Fibroblast of villous mesenchyme (primary cell): ENCODE data around the gene PRDM16. TPM values are rescaled to one million over a fixed set of nuclear protein-coding genes. Genes with fewer than 3 reads are reported as not detected.

Experiments
- DNase-seq: peaks from one replicate; pipeline ENCODE4 v3.0.0-alpha.2; 2010; ENCODE audit warnings: low read depth
- H3K4me3 ChIP-seq: 2 replicates; pipeline ENCODE4 v1.5.1; 2011; ENCODE audit warnings: low read depth, mild to moderate bottlenecking, low read length
- total RNA-seq: library from RNA; depleted of rRNA; stranded (reverse); fragments of >200 nt; gene quantifications from 2 replicates; pipeline ENCODE4 v1.2.3, GENCODE V29; 2012
- TF ChIP-seq, protein P1 (sequence below): IDR thresholded peaks from 2 replicates; pipeline ENCODE4 v1.5.1; 2012; ENCODE audit warnings: low read depth, mild to moderate bottlenecking, low read length; ENCODE audit not compliant: insufficient read depth

The PRDM16 gene
- total RNA-seq, 1 donor: 1.7 TPM

GRCh38 chr1:3440711-3441409, 371.9 kb downstream of the PRDM16 start:
- DNase-seq: no peak
- H3K4me3 ChIP-seq: no peak overlapping the region
- TF ChIP-seq, protein P1, sequence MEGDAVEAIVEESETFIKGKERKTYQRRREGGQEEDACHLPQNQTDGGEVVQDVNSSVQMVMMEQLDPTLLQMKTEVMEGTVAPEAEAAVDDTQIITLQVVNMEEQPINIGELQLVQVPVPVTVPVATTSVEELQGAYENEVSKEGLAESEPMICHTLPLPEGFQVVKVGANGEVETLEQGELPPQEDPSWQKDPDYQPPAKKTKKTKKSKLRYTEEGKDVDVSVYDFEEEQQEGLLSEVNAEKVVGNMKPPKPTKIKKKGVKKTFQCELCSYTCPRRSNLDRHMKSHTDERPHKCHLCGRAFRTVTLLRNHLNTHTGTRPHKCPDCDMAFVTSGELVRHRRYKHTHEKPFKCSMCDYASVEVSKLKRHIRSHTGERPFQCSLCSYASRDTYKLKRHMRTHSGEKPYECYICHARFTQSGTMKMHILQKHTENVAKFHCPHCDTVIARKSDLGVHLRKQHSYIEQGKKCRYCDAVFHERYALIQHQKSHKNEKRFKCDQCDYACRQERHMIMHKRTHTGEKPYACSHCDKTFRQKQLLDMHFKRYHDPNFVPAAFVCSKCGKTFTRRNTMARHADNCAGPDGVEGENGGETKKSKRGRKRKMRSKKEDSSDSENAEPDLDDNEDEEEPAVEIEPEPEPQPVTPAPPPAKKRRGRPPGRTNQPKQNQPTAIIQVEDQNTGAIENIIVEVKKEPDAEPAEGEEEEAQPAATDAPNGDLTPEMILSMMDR: no peak

DNA sequence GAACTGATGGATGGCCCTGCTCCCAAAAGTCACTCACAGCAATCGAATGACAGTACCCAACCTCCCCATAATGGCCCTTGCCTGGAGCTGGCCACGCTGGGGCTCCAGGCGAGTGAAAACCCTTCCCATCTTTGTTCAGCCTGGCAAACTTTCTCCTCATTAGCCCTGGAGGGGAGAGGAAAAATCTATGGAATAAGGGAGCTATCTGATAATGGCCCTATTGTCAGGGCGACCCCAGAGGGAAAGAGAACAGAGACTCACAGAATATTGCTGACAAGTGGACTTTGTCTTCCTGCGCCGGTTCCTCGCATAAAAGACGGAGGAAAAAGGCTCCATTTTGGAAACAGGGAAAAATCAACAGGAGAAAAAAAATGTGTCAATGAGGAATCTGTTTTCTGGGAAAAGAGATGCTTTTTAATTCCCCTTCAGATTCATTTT, 372.4 kb downstream of the PRDM16 start:
- no peak for DNase-seq
- H3K4me3 ChIP-seq: no peak overlapping the region
- TF ChIP-seq, protein P1: no peak

DNA sequence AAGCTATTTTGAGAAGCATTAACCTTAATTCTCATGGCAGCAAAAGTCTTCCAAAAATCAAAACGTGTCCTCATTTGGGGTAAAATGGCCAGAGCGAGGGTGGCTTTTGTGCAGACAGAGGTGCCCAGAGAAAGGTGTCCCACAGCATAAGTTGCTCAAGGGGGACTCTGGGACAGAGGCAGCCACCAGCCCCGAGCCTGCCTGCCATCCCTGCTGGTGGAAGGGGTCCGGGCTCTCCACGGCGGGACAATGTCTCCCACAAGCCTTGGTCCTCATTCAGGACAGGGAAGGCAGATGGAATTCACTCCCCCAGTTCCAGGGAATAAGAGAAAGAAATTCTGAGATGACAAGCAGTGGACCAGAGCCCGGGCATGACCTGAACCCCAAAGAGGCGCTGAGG, 372.9 kb downstream of the PRDM16 start:
- no peak for DNase-seq
- H3K4me3 ChIP-seq: no peak overlapping the region
- TF ChIP-seq, protein P1: no peak

GRCh38 chr1:3442331-3442730, 373.3 kb downstream of the PRDM16 start:
- H3K4me3 ChIP-seq: no peak overlapping the region
- TF ChIP-seq, protein P1: no peak
- no peak for DNase-seq

- no peak overlapping the region for H3K4me3 ChIP-seq
- DNase-seq: no peak
- TF ChIP-seq, protein P1: no peak
Measured at GRCh38 chr1:3442901-3443300, 373.9 kb downstream of the PRDM16 start.

DNA sequence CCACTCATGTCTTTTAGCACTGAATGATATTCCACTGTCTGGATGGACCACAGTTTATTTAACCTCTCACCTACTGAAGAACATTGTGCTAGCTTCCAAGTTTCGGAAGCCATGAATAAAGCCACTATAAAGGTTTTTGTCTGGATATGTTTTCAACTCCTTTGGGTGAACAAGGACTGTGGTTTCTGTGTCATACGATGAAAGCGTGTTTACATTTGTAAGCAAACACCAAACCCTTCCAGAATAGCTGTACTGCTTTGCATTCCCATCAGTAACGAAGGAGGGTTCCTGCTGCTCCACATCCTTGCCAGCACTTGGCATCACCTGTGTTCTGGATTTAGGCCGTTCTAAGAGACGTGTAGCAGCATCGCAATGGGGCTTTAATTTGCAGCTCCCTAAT, 374.8 kb downstream of the PRDM16 start:
- TF ChIP-seq, protein P1: no peak
- no peak overlapping the region for H3K4me3 ChIP-seq
- DNase-seq: no peak

- DNase-seq: no peak
- TF ChIP-seq, protein P1: no peak
- no peak overlapping the region for H3K4me3 ChIP-seq
Measured at GRCh38 chr1:3444298-3444697, 375.3 kb downstream of the PRDM16 start.
